GM19328 (cell line): ENCODE measurements around the gene EDN1.

ENCODE experiments used
- ATAC-seq: cut with Tn5 transposase; IDR thresholded peaks from one replicate; pipeline ENCODE4 v1.9.1; 2021; ENCODE audit warnings: mild to moderate bottlenecking, moderate library complexity; ENCODE audit not compliant: unreplicated experiment

The EDN1 gene

GRCh38 chr6:12344961-12345693, 55.0 kb downstream of the EDN1 start:
- ATAC-seq, result no peak

DNA sequence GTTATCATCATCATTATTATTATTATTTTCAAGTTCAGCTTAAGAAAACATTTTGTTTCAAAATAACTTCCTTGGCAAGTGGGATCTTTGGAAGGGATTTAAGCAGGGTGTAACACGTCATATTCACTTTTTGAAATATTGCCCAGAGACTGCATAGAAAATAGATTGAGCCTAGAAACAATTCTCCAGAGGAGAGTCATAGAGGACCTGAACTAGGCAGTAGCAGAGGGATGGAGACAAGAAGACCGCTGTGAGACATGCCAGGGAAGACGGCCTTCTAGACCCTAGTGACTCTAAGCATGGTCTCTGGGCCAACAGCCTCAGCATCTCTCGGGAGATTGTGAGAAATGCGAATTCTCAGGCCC, 55.5 kb downstream of the EDN1 start:
- ATAC-seq, result no peak
